ENCODE results near the gene NOC3L. TPM values are rescaled to one million over a fixed set of nuclear protein-coding genes. Genes with fewer than 3 reads are reported as not detected.

The NOC3L gene
- total and polyA plus RNA-seq, 2 donors (not counting 1 experiment from before 2014, with no cell fraction given) = 19.8 to 27.2 TPM

DNA sequence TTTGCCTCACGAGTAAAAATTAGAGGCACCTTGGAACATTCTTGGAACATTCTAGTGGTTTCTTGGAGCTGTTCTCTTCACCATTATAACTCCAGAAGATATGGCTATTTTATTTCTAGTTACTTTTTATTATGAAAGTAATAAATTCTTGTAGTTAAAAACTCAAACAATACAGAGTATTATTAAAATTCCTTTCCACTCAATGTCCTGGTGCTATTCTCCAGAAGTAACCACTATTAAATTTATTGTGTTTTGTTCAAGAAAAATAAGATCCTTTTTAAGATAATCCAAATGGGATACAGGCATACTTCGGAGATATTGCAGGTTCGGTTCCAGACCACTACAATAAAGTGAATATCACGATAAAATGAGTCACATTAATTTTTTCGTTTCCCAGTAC lies 68.6 kb downstream of the NOC3L start:
- DNase-seq (ENCODE audit: low read depth in 2 of 2) = no peak
- no peaks in the 10 kb centered on the region for H3K9me3 ChIP-seq (ENCODE audit: control insufficient read depth, insufficient read depth, low read depth, low read length)
- no peaks in the 10 kb centered on the region for H3K79me2 ChIP-seq (ENCODE audit: control insufficient read depth, insufficient read depth, low read length)
- H4K20me1 ChIP-seq (ENCODE audit: control insufficient read depth, extremely low read depth, insufficient read depth, low read length) = no peaks in the 10 kb centered on the region
- no peaks in the 10 kb centered on the region for H3K27me3 ChIP-seq (ENCODE audit: control insufficient read depth, insufficient read depth, low read length)
- H3K9ac ChIP-seq (ENCODE audit: insufficient read depth, low read length) = no peak overlapping the region
- H3K4me2 ChIP-seq (ENCODE audit: extremely low read depth, insufficient read depth, low read length) = no peak overlapping the region
- peaks cover 3% of the 10 kb centered on the region for H3K4me1 ChIP-seq (ENCODE audit: control insufficient read depth, extremely low read depth, insufficient read depth, low read length)
- no peak overlapping the region for H3K27ac ChIP-seq (ENCODE audit: insufficient read depth, low read length)
- no peaks in the 10 kb centered on the region for H3K36me3 ChIP-seq (ENCODE audit: control insufficient read depth, insufficient read depth, low read length)
- no peak overlapping the region for H2AFZ ChIP-seq (ENCODE audit: low read length)
- no peak for TF ChIP-seq EZH2 (IDR thresholded peaks at IDR 0.05; ENCODE audit: low read length, missing control alignments)
- TF ChIP-seq, protein P1, sequence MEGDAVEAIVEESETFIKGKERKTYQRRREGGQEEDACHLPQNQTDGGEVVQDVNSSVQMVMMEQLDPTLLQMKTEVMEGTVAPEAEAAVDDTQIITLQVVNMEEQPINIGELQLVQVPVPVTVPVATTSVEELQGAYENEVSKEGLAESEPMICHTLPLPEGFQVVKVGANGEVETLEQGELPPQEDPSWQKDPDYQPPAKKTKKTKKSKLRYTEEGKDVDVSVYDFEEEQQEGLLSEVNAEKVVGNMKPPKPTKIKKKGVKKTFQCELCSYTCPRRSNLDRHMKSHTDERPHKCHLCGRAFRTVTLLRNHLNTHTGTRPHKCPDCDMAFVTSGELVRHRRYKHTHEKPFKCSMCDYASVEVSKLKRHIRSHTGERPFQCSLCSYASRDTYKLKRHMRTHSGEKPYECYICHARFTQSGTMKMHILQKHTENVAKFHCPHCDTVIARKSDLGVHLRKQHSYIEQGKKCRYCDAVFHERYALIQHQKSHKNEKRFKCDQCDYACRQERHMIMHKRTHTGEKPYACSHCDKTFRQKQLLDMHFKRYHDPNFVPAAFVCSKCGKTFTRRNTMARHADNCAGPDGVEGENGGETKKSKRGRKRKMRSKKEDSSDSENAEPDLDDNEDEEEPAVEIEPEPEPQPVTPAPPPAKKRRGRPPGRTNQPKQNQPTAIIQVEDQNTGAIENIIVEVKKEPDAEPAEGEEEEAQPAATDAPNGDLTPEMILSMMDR (conservative IDR thresholded peaks at IDR 0.05 in 1 of 2, IDR thresholded peaks at IDR 0.05 in 1 of 2; ENCODE audit: low read depth in 1 of 2, low read length in 2 of 2) = no peak
- H3K4me3 ChIP-seq (replicated peaks in 1 of 4; ENCODE audit: control extremely low read depth in 1 of 4, insufficient read depth in 1 of 4, low read depth in 3 of 4, low read length in 4 of 4) = no peak overlapping the region

DNA sequence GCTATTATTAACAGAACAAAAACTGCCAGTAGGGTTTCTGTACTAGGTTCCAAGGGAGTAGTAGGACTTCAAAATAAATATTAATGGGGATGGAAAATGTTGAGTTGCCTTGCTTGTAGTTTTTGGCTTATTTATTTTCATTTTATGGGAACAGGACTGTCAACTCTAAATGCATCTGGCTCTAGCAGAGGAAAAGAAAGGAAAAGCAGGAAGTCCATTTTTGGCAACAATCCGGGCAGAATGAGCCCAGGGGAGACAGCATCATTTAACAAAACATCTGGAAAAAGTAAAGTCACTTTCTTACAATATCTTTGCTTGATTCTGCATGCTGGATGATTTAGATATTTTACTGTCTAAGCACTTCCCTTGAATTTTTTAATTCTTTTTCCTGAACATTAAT lies 69.4 kb downstream of the NOC3L start:
- Histone ChIP-seq H3K4me2 (ENCODE audit: extremely low read depth, insufficient read depth, low read length) (no peak overlapping the region), H3K4me1 (ENCODE audit: control insufficient read depth, extremely low read depth, insufficient read depth, low read length) (peaks cover 3% of the 10 kb centered on the region), H2AFZ (ENCODE audit: low read length) (no peak overlapping the region), H3K9me3 (ENCODE audit: control insufficient read depth, insufficient read depth, low read depth, low read length) (no peaks in the 10 kb centered on the region), H4K20me1 (ENCODE audit: control insufficient read depth, extremely low read depth, insufficient read depth, low read length) (no peaks in the 10 kb centered on the region), H3K27ac (ENCODE audit: insufficient read depth, low read length) (no peak overlapping the region), H3K36me3 (ENCODE audit: control insufficient read depth, insufficient read depth, low read length) (no peaks in the 10 kb centered on the region), H3K9ac (ENCODE audit: insufficient read depth, low read length) (no peak overlapping the region), H3K79me2 (ENCODE audit: control insufficient read depth, insufficient read depth, low read length) (no peaks in the 10 kb centered on the region), H3K4me3 (replicated peaks in 1 of 4; ENCODE audit: control extremely low read depth in 1 of 4, insufficient read depth in 1 of 4, low read depth in 3 of 4, low read length in 4 of 4) (no peak overlapping the region), H3K27me3 (ENCODE audit: control insufficient read depth, insufficient read depth, low read length) (no peaks in the 10 kb centered on the region)
- DNase-seq (ENCODE audit: low read depth in 2 of 2) = peak in 1 of 2 donors; percentile 16
- TF ChIP-seq, protein P1 (conservative IDR thresholded peaks at IDR 0.05 in 1 of 2, IDR thresholded peaks at IDR 0.05 in 1 of 2; ENCODE audit: low read depth in 1 of 2, low read length in 2 of 2) = no peak
- no peak for TF ChIP-seq EZH2 (IDR thresholded peaks at IDR 0.05; ENCODE audit: low read length, missing control alignments)

DNA sequence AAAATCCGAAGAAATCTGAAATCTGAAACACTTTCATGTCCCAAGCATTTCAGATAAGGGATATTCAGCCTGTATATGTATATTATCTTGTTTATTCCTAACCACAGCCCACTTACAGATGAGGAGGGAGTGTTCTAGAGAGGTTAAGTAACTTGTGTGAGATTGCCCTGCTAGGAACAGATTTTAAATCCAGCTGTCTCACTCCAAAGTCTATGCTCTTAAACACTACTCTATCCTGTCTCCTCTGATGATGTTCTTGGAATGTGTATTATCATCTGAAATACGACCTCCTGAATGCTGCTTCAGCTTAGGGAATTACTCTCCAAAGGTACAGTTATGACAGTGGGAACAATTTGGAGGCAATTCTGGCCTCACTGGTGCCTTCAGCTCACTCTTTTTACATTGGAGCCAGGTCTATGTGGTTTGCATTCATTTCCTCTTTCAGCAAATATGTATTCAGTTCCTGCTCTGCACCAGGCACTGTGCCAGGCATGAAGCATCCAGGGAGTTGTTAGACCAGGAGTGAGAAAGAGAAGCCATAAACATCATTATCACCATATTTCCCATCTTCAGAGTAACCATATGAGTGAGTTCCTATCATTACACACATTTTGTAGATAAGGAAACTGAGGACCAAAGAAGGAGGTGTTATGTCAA lies 70.2 kb downstream of the NOC3L start:
- DNase-seq (ENCODE audit: low read depth in 2 of 2) = peak; percentile 49 to 77
- H3K79me2 ChIP-seq (ENCODE audit: control insufficient read depth, insufficient read depth, low read length) = no peaks in the 10 kb centered on the region
- H2AFZ ChIP-seq (ENCODE audit: low read length) = no peak overlapping the region
- no peak for TF ChIP-seq EZH2 (IDR thresholded peaks at IDR 0.05; ENCODE audit: low read length, missing control alignments)
- TF ChIP-seq, protein P1 (conservative IDR thresholded peaks at IDR 0.05 in 1 of 2, IDR thresholded peaks at IDR 0.05 in 1 of 2; ENCODE audit: low read depth in 1 of 2, low read length in 2 of 2) = no peak
- H3K9ac ChIP-seq (ENCODE audit: insufficient read depth, low read length) = no peak overlapping the region
- no peak overlapping the region for H3K27ac ChIP-seq (ENCODE audit: insufficient read depth, low read length)
- no peaks in the 10 kb centered on the region for H3K9me3 ChIP-seq (ENCODE audit: control insufficient read depth, insufficient read depth, low read depth, low read length)
- no peaks in the 10 kb centered on the region for H4K20me1 ChIP-seq (ENCODE audit: control insufficient read depth, extremely low read depth, insufficient read depth, low read length)
- no peak overlapping the region for H3K4me3 ChIP-seq (replicated peaks in 1 of 4; ENCODE audit: control extremely low read depth in 1 of 4, insufficient read depth in 1 of 4, low read depth in 3 of 4, low read length in 4 of 4)
- H3K36me3 ChIP-seq (ENCODE audit: control insufficient read depth, insufficient read depth, low read length) = no peaks in the 10 kb centered on the region
- no peak overlapping the region for H3K4me2 ChIP-seq (ENCODE audit: extremely low read depth, insufficient read depth, low read length)
- peaks cover 3% of the 10 kb centered on the region for H3K4me1 ChIP-seq (ENCODE audit: control insufficient read depth, extremely low read depth, insufficient read depth, low read length)
- H3K27me3 ChIP-seq (ENCODE audit: control insufficient read depth, insufficient read depth, low read length) = no peaks in the 10 kb centered on the region
